Suprapubic skin (tissue), 4 donors: ENCODE results near the gene TMEM222.

Experiments used
- POLR2A ChIP-seq, 2 donors: fragments of 450-650 bp; IDR thresholded peaks; one replicate each; pipeline ENCODE4 v1.6.1; 2017; ENCODE audit warnings: antibody characterized with exemption in 2 of 2, mild to moderate bottlenecking in 2 of 2, moderate library complexity in 2 of 2
- POLR2AphosphoS5 ChIP-seq, 3 donors: sonication (generic); formaldehyde crosslinking; IDR thresholded peaks; one replicate each; pipeline ENCODE4 v1.6.1; 2017; ENCODE audit warnings: antibody characterized with exemption in 3 of 3
- TF ChIP-seq, protein P1 (sequence below), 2 donors: fragments of 200-600 bp in 1 of 2; fragments of 450-650 bp in 1 of 2; sonication (generic) in 1 of 2; IDR thresholded peaks; one replicate each; pipeline ENCODE4 v1.5.1; 2016 to 2019; ENCODE audit warnings: antibody characterized with exemption in 2 of 2, mild to moderate bottlenecking in 1 of 2, moderate library complexity in 1 of 2

DNA sequence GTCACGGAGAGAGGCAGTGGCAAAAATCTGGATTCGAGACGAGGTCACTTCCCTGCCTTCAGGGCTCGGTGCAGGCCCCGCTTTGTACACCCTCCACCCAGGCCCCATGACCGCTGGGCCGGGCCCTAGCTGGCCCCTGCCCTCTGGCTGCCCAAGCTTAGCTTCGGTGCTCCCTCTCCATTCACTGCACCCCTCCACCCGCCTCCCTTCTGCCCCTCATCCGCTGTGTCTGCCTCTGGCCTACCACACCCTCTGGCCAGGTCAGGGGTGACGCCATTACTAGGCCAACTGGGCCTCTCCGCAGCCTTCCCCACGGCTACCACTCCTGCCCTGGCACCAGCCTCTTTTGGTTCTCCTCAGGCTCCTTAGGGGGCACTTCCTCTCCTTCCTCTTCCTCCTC lies 61.7 kb downstream of the TMEM222 start:
- TF ChIP-seq, protein P1, sequence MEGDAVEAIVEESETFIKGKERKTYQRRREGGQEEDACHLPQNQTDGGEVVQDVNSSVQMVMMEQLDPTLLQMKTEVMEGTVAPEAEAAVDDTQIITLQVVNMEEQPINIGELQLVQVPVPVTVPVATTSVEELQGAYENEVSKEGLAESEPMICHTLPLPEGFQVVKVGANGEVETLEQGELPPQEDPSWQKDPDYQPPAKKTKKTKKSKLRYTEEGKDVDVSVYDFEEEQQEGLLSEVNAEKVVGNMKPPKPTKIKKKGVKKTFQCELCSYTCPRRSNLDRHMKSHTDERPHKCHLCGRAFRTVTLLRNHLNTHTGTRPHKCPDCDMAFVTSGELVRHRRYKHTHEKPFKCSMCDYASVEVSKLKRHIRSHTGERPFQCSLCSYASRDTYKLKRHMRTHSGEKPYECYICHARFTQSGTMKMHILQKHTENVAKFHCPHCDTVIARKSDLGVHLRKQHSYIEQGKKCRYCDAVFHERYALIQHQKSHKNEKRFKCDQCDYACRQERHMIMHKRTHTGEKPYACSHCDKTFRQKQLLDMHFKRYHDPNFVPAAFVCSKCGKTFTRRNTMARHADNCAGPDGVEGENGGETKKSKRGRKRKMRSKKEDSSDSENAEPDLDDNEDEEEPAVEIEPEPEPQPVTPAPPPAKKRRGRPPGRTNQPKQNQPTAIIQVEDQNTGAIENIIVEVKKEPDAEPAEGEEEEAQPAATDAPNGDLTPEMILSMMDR (IDR thresholded peaks at IDR 0.05) = no peak
- TF ChIP-seq POLR2A (IDR thresholded peaks at IDR 0.05) (no peak), POLR2AphosphoS5 (IDR thresholded peaks at IDR 0.05) (no peak)
